Endothelial cell of umbilical vein (primary cell): ENCODE results near the gene RRP15. TPM values are rescaled to one million over a fixed set of nuclear protein-coding genes. Genes with fewer than 3 reads are reported as not detected.

Source experiments
- BruUV-seq: library from RNA; stranded (reverse); fragments of 400-500 nt; replicated peaks from 2 replicates; lab custom pipeline; 2021; lab: Mats Ljungman, UMichigan
- CTCF ChIA-PET: fragments of 300-600, 350-600 bp; sonication (Branson Sonifier 250); formaldehyde crosslinking; loops from one replicate; lab custom pipeline; 2021; ENCODE audit warnings: antibody characterized with exemption, inconsistent platforms; lab: Charles Lee
- POLR2A ChIA-PET: fragments of 300-600, 350-600 bp; sonication (Branson Sonifier 250); formaldehyde crosslinking; loops from one replicate; lab custom pipeline; 2021; ENCODE audit warnings: antibody characterized with exemption, inconsistent platforms; lab: Charles Lee
- DNase-seq: peaks from one replicate; pipeline ENCODE4 v3.0.0-alpha.2; 2011; ENCODE audit warnings: low read depth, low spot score
- FAIRE-seq: peaks from 2 replicates; lab custom pipeline; 2011; peaks lifted over from hg19 to GRCh38; lab: Jason Lieb, UNC
- H2AFZ ChIP-seq: 2 replicates; pipeline ENCODE4 v1.6.0; 2012; ENCODE audit warnings: low read depth, low read length, control low read depth, inconsistent platforms
- H3K27ac ChIP-seq: 2 replicates; pipeline ENCODE4 v1.5.1; 2011; ENCODE audit warnings: low read depth, mild to moderate bottlenecking, control low read depth, low read length, moderate library complexity; ENCODE audit not compliant: insufficient read depth
- H3K27me3 ChIP-seq, 2 experiments: 2 replicates each; pipeline versions ENCODE4 v1.6.0 to v1.6.1; 2011; ENCODE audit warnings: low read length in 2 of 2, mixed read lengths in 1 of 2; ENCODE audit not compliant: control insufficient read depth in 2 of 2, insufficient read depth in 2 of 2
- H3K36me3 ChIP-seq, 2 experiments: 2 replicates in 1 of 2; 3 replicates in 1 of 2; pipeline ENCODE4 v1.5.1; 2011; ENCODE audit warnings: low read length in 2 of 2, mild to moderate bottlenecking in 1 of 2, moderate library complexity in 1 of 2; ENCODE audit not compliant: control insufficient read depth in 2 of 2, insufficient read depth in 2 of 2; ENCODE audit errors: extremely low read depth in 1 of 2
- H3K4me1 ChIP-seq: 3 replicates; pipeline ENCODE4 v1.5.1; 2011; ENCODE audit warnings: mild to moderate bottlenecking, low read length; ENCODE audit not compliant: control insufficient read depth, insufficient read depth; ENCODE audit errors: extremely low read depth
- H3K4me2 ChIP-seq: 2 replicates; pipeline ENCODE4 v1.6.1; 2011; ENCODE audit warnings: low read length, control low read depth, mixed read lengths; ENCODE audit not compliant: insufficient read depth
- H3K4me3 ChIP-seq, 3 experiments: fragments of 200-600 bp in 1 of 3; sonication (generic), shearing (Covaris generic) in 1 of 3; replicated peaks in 1 of 3; 2 replicates each; pipeline ENCODE4 v1.5.1; 2011 to 2016; ENCODE audit warnings: control low read depth in 3 of 3, low read length in 3 of 3, mild to moderate bottlenecking in 2 of 3, inconsistent platforms in 1 of 3, low read depth in 1 of 3, moderate library complexity in 1 of 3; ENCODE audit not compliant: insufficient read depth in 1 of 3
- H3K79me2 ChIP-seq: 2 replicates; pipeline ENCODE4 v1.6.0; 2012; ENCODE audit warnings: low read length, inconsistent platforms; ENCODE audit not compliant: control insufficient read depth, insufficient read depth
- H3K9ac ChIP-seq: replicated peaks from 2 replicates; pipeline ENCODE3; 2011; ENCODE audit warnings: low read length, control low read depth; ENCODE audit not compliant: insufficient read depth; ENCODE audit errors: extremely low read depth
- H3K9me1 ChIP-seq: replicated peaks from 3 replicates; pipeline ENCODE4 v1.6.0; 2011; ENCODE audit warnings: mild to moderate bottlenecking, low read length; ENCODE audit not compliant: control insufficient read depth, insufficient read depth; ENCODE audit errors: extremely low read depth
- H3K9me3 ChIP-seq: replicated peaks from 2 replicates; pipeline ENCODE4 v1.5.1; 2012; ENCODE audit warnings: low read length, inconsistent platforms; ENCODE audit not compliant: control insufficient read depth, insufficient read depth
- H4K20me1 ChIP-seq: replicated peaks from 2 replicates; pipeline ENCODE3; 2011; ENCODE audit warnings: mild to moderate bottlenecking, low read length; ENCODE audit not compliant: control insufficient read depth, insufficient read depth; ENCODE audit errors: extremely low read depth
- EZH2 ChIP-seq: IDR thresholded peaks from 2 replicates; pipeline ENCODE4 v1.6.1; 2012; ENCODE audit warnings: borderline replicate concordance, low read depth, mild to moderate bottlenecking, moderate library complexity, low read length, inconsistent platforms; ENCODE audit not compliant: severe bottlenecking
- FOS ChIP-seq: IDR thresholded peaks from 2 replicates; pipeline ENCODE4 v1.6.1; 2011; ENCODE audit warnings: mild to moderate bottlenecking, low read length, moderate library complexity, borderline replicate concordance; ENCODE audit not compliant: insufficient read depth
- GATA2 ChIP-seq: IDR thresholded peaks from 2 replicates; pipeline ENCODE4 v1.7.0; 2011; ENCODE audit warnings: low read depth, mild to moderate bottlenecking, moderate library complexity, mixed read lengths, low read length; ENCODE audit not compliant: insufficient read length, insufficient read depth
- JUN ChIP-seq: IDR thresholded peaks from 2 replicates; pipeline ENCODE4 v1.6.1; 2011; ENCODE audit warnings: borderline replicate concordance, low read depth; ENCODE audit not compliant: insufficient read length, insufficient read depth
- MYC ChIP-seq: IDR thresholded peaks from one replicate; pipeline ENCODE4 v1.6.1; 2011; ENCODE audit warnings: mild to moderate bottlenecking, low read depth, low read length
- POLR2A ChIP-seq: IDR thresholded peaks from 2 replicates; pipeline ENCODE4 v1.6.1; 2012; ENCODE audit warnings: low read depth, mild to moderate bottlenecking, control low read depth, low read length
- POLR2AphosphoS5 ChIP-seq: IDR thresholded peaks from 2 replicates; pipeline ENCODE4 v1.6.1; 2012; ENCODE audit warnings: low read depth, mild to moderate bottlenecking, control low read depth, low read length, moderate library complexity; ENCODE audit not compliant: insufficient read depth
- dilution Hi-C: fragments of 300-500 bp; cut with MboI; formaldehyde crosslinking; loops from one replicate; pipeline ENCODE4 v1.15.0; 2019; ENCODE audit warnings: low sequenced_read_pairs; ENCODE audit not compliant: extremely low pct_ligation_motif_present
- intact Hi-C: fragments of 100-400 bp; cut with micrococcal nuclease; formaldehyde crosslinking; loops from one replicate; pipeline ENCODE4 v1.10.0; 2022
- polyA plus RNA-seq, 4 experiments: library from polyadenylated mRNA; depleted of rRNA in 3 of 4; stranded (reverse) in 3 of 4; unstranded in 1 of 4; fragments of >200 nt; gene quantifications; 2 replicates each; pipeline versions ENCODE4 v1.2.1 to v1.2.3, GENCODE V29; 2011 to 2012; ENCODE audit warnings: missing spikeins in 1 of 4
- total RNA-seq: library from RNA; stranded (reverse); gene quantifications from 2 replicates; pipeline ENCODE4 v1.2.3, GENCODE V29; 2021
- TF ChIP-seq, protein P1 (sequence below): IDR thresholded peaks from 2 replicates; pipeline ENCODE4 v1.6.1; 2011; ENCODE audit not compliant: insufficient read depth, insufficient read length
- TF ChIP-seq, protein P2 (sequence below), 2 donors: IDR thresholded peaks; 1 replicate in 1 of 2; 2 replicates in 1 of 2; pipeline ENCODE4 v1.5.1; 2011; ENCODE audit warnings: low read length in 2 of 2, mild to moderate bottlenecking in 2 of 2, moderate library complexity in 2 of 2, control low read depth in 1 of 2, inconsistent platforms in 1 of 2, low read depth in 1 of 2; ENCODE audit not compliant: insufficient read depth in 1 of 2; ENCODE audit errors: extremely low read depth in 1 of 2

Gene RRP15
- total and polyA plus RNA-seq, 2 donors (not counting 3 experiments of a cell fraction or from before 2014, with no cell fraction given): 1.0 to 17.3 TPM

DNA sequence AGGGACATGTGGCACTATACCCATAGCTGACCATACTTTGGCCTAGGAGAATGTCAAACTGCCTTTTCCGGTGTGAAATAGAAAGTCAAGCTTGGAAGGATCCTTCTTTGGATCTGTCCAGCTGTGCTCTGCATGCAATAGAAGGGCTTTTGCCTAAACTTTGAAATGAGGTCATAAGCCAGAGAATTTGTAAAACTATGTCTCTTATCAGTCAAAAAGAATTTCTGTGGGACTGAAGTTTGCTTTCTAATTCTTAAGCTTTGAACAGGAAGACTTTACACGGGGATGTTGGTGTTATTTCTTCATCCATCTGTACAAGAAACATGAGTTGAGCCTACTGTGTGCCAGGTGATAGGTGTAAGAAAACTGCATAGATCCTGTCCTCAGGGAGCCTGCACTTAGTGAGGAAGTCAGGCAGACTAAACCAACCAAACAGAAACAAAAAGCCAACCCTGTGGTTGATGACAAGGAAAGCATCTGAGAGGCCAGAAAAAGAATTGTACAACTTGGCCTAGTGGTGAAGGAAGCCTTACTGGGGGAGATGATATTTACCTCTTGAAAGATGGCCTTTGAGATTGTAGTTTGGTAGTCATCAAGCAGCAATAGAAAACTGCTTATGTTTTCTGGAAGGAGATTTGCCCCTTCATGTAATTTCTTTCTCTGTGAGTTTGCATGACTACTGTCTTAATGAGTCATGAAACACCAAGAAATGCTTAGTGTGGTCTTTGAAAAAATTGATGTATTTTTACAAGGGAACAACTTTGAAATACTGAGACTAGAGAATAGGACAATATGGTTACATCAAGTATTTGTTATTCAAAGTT, 84.8 kb downstream of the RRP15 start:
- POLR2A ChIA-PET: no interaction called here
- intact Hi-C loops (no loop called here), dilution Hi-C loops (no loop called here)
- no peaks in the 10 kb centered on the region for H3K27me3 ChIP-seq
- peak; percentile 58 for TF ChIP-seq FOS
- TF ChIP-seq, protein P1, sequence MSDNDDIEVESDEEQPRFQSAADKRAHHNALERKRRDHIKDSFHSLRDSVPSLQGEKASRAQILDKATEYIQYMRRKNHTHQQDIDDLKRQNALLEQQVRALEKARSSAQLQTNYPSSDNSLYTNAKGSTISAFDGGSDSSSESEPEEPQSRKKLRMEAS: no peak
- no peak overlapping the region for H3K4me2 ChIP-seq
- no peaks in the 10 kb centered on the region for H3K79me2 ChIP-seq
- no TSS peak for BruUV-seq
- FAIRE-seq: no peak
- no peak for DNase-seq
- H3K27ac ChIP-seq: no peak overlapping the region
- H4K20me1 ChIP-seq: no peaks in the 10 kb centered on the region
- no peaks in the 10 kb centered on the region for H3K9me3 ChIP-seq
- CTCF ChIA-PET: interaction anchor here (0.6 kb wide), 1 partner anchor 21 kb away, joined by 4 read pairs; no protein-coding TSS in a partner anchor
- H3K4me3 ChIP-seq: no peak overlapping the region
- peaks cover 15% of the 10 kb centered on the region for H3K4me1 ChIP-seq
- H3K36me3 ChIP-seq: no peaks in the 10 kb centered on the region
- no peaks in the 10 kb centered on the region for H3K9me1 ChIP-seq
- H2AFZ ChIP-seq: no peak overlapping the region
- H3K9ac ChIP-seq: no peak overlapping the region

- FAIRE-seq (no peak), DNase-seq (peak; percentile 75)
- Histone ChIP-seq H3K36me3 (no peaks in the 10 kb centered on the region), H3K27ac (no peak overlapping the region), H3K9ac (no peak overlapping the region), H3K9me1 (no peaks in the 10 kb centered on the region), H3K4me3 (no peak overlapping the region), H2AFZ (no peak overlapping the region), H3K9me3 (no peaks in the 10 kb centered on the region), H3K4me1 (peaks cover 35% of the 10 kb centered on the region), H3K4me2 (no peak overlapping the region), H3K79me2 (no peaks in the 10 kb centered on the region), H3K27me3 (no peaks in the 10 kb centered on the region), H4K20me1 (no peaks in the 10 kb centered on the region)
- dilution Hi-C loops (no loop called here), intact Hi-C loops (no loop called here)
- no TSS peak for BruUV-seq
- TF ChIP-seq MYC (no peak), JUN (no peak), FOS (no peak), POLR2AphosphoS5 (no peak), POLR2A (no peak), GATA2 (no peak), EZH2 (no peak)
- TF ChIP-seq, protein P2, sequence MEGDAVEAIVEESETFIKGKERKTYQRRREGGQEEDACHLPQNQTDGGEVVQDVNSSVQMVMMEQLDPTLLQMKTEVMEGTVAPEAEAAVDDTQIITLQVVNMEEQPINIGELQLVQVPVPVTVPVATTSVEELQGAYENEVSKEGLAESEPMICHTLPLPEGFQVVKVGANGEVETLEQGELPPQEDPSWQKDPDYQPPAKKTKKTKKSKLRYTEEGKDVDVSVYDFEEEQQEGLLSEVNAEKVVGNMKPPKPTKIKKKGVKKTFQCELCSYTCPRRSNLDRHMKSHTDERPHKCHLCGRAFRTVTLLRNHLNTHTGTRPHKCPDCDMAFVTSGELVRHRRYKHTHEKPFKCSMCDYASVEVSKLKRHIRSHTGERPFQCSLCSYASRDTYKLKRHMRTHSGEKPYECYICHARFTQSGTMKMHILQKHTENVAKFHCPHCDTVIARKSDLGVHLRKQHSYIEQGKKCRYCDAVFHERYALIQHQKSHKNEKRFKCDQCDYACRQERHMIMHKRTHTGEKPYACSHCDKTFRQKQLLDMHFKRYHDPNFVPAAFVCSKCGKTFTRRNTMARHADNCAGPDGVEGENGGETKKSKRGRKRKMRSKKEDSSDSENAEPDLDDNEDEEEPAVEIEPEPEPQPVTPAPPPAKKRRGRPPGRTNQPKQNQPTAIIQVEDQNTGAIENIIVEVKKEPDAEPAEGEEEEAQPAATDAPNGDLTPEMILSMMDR (IDR thresholded peaks at IDR 0.05; ENCODE audit: extremely low read depth in 1 of 2, insufficient read depth in 1 of 2, low read depth in 1 of 2, low read length in 2 of 2): no peak
- TF ChIP-seq, protein P1: no peak
- CTCF ChIA-PET: interaction anchor here (0.5 to 1.9 kb wide), 4 partner anchors 9 to 493 kb away, joined by 3 to 5 read pairs (median 4); no protein-coding TSS in a partner anchor
- POLR2A ChIA-PET: no interaction called here
Measured at GRCh38 chr1:218371927-218372672, 87.0 kb downstream of the RRP15 start.
